Measurements from ENCODE around the gene BICDL2. TPM values are rescaled to one million over a fixed set of nuclear protein-coding genes. Genes with fewer than 3 reads are reported as not detected.
"Not testable (repeated sequence)": the region's sequence is repeated elsewhere in the genome, so short reads cannot be mapped to it uniquely, and the experiment has no call there.

BICDL2 gene
- total and polyA plus RNA-seq, 2 of the 4 experiments (the other 2 are of a cell fraction) = 0.17 to 0.18 TPM

DNA sequence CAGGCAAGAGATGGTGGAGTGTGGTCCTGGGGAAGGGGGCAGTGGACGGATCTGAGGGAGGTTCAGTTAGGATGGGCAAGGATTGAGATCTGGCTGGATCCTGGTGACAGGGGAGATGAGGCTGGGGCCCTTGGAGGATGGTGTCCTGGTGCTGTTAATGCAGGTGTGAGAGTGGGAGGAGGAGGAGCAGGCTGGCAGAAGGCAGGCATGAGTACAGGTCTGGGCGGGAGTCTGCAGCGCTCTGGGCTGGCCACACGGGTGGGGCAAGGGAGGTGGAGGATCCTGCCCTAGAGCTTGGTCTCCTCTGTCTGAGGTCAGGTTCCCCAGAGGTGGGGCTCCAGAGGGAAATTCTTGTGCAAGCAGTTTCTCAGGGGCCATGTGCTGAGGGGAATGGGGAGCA, 35.4 kb upstream of the BICDL2 start:
- not testable (repeated sequence) for ATAC-seq (ENCODE audit: low read depth); H3K4me3 ChIP-seq (ENCODE audit: insufficient read depth, low read depth, low read length)

More for the DNA sequence above, 35.4 kb upstream of the BICDL2 start:
- CTCF ChIA-PET; H3K36me3 ChIP-seq (ENCODE audit: control insufficient read depth, insufficient read depth, low read length); H2BK120ac ChIP-seq (ENCODE audit: low read depth, low read length); H3K18ac ChIP-seq (ENCODE audit: low read depth, low read length); H3K4me1 ChIP-seq (ENCODE audit: control insufficient read depth, insufficient read depth, low read length); H2BK15ac ChIP-seq (ENCODE audit: low read depth, low read length); in situ Hi-C loops (cut with MboI; ENCODE audit: low sequenced_read_pairs); H2AFZ ChIP-seq (replicated peaks; ENCODE audit: low read length, poor library complexity); H3K14ac ChIP-seq (replicated peaks; ENCODE audit: low read depth, low read length); H2BK5ac ChIP-seq (ENCODE audit: low read depth, low read length, poor library complexity, severe bottlenecking); dilution Hi-C loops (cut with HindIII; ENCODE audit: low sequenced_read_pairs, unreplicated experiment); H3K79me1 ChIP-seq (ENCODE audit: low read depth in 1 of 2, low read length in 2 of 2); H4K5ac ChIP-seq (ENCODE audit: low read depth, low read length); H3K4me2 ChIP-seq (ENCODE audit: low read depth, low read length); POLR2A ChIA-PET (ENCODE audit: unreplicated experiment); H3K9ac ChIP-seq (ENCODE audit: low read depth, low read length); BruUV-seq (replicated peaks); H3K4ac ChIP-seq (ENCODE audit: low read depth, low read length); H4K20me1 ChIP-seq (ENCODE audit: insufficient read depth, low read length); H4K91ac ChIP-seq (ENCODE audit: insufficient read depth, low read depth, low read length); H2BK20ac ChIP-seq (ENCODE audit: low read depth, low read length); H3K27ac ChIP-seq (ENCODE audit: insufficient read depth, low read length); H3K23ac ChIP-seq (ENCODE audit: low read depth, low read length); H3K9me3 ChIP-seq (ENCODE audit: control insufficient read depth, insufficient read depth, low read length); DNase-seq; H2AK9ac ChIP-seq (replicated peaks; ENCODE audit: low read depth, low read length, poor library complexity); H3K9me1 ChIP-seq (ENCODE audit: insufficient read depth, low read length); intact Hi-C loops (cut with micrococcal nuclease); H4K8ac ChIP-seq (ENCODE audit: low read depth in 2 of 2, low read length in 2 of 2); H3K56ac ChIP-seq (ENCODE audit: extremely low read depth, insufficient read depth, low read length); H2AK5ac ChIP-seq (ENCODE audit: low read depth, low read length): not testable (repeated sequence)
- no CpG with 5 or more reads among the region's 4 CpGs for WGBS, 2 experiments (ENCODE audit: extremely low coverage in 2 of 2, insufficient read length in 1 of 2)
- H3K27me3 ChIP-seq (ENCODE audit: control insufficient read depth, insufficient read depth, low read length) = peaks cover 36% of the 10 kb centered on the region

Measured in IMR-90 (cell line).